GM15510 (cell line): ENCODE measurements around the gene ZNF778.

ENCODE experiments used
- POLR2A ChIP-seq: IDR thresholded peaks from 3 replicates; pipeline ENCODE4 v1.6.1; 2011; ENCODE audit warnings: borderline replicate concordance; ENCODE audit not compliant: insufficient read length; ENCODE audit errors: extremely low read depth

The ZNF778 gene

DNA sequence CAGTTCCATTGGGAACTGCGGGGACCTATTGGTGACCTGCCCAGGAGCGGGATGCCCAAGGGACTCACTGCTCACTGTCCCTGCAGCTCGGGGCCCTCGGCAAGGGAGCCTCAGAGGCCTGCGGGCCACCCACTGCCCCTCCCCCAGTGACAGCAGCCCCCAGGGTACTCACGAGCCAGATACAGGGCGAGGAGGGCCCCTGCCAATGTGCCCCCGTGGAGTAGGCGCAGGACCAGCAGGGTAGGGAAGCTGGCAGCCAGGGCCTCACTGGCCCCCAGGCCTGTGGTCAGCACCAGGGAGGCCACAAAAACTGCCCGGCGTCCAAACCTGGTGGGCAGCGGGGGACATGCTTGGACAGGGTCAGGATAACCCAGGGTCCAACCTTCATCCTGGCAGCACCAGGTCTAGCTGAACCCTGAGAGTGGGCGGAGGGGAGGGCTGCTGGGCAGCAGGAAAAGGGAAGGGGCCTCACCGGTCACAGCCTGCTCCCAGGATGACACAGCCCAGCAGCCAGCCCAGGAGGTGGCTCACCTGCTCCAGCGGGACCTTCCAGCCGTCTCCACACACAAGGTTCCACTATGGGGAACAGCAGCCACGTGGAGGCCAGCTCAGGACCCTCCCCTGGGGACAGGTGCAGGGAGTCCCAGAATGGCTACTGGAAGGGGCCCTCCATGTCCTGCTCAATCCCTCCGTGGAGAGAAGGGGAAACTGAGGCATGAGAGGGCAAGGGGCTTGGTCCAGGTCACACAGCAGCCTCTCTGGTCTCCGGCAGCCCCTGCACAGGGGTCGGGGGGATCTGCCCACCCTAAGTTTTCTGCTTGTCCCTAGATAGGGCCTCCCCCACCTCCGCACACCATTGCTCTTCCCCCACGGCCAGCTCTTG lies 18.0 kb upstream of the ZNF778 start:
- no peak for TF ChIP-seq POLR2A

GRCh38 chr16:89200124-89200849 lies 17.2 kb upstream of the ZNF778 start, which contains the start of gene SLC22A31:
TSS of gene SLC22A31 (minus strand) at chr16:89200537. CDS start at chr16:89200501, 36 bp downstream.
- TF ChIP-seq POLR2A: no peak

GRCh38 chr16:89200850-89201411 lies 16.6 kb upstream of the ZNF778 start:
- no peak for TF ChIP-seq POLR2A

GRCh38 chr16:89201439-89202377 lies 15.8 kb upstream of the ZNF778 start:
- no peak for TF ChIP-seq POLR2A

DNA sequence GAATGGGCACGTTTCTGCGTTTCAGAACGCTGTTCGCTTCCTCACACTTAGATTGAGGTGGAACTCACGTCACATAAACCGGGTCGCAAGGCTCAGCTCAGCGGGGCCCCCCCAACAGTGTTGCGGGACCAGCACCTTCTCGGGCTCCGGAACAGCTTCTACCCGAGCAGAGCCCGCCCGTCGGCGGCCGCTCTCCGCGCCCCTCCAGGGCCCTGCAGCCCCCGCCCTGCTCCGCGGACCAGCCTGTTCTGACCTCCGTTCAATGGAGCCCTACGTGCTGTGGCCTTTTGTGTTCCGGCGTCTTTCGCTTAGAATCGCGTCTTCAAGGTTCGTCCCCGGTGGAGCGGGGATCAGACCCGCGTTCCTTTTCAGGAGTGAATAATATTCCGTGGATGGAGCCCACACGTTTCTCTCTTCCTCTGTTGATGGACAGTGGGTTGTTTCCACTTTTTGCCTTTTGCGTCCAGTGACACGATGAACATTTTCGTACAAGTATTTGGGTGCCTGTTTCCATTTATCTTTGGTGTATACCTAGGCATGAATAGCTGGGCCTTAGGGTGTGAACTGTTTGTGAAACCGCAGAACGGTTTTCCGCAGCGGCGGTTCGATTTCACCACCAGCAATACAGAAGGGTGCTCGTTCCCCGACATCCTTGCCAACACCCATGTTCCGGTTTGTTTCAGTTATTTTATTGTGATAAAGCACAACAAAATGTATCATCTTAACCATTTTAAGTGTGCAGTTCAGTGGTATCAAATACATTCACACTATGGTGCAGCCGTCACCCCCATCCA lies 14.9 kb upstream of the ZNF778 start:
- no peak for TF ChIP-seq POLR2A

GRCh38 chr16:89207993-89208392 lies 9.5 kb upstream of the ZNF778 start:
- TF ChIP-seq POLR2A: no peak

GRCh38 chr16:89209522-89210044 lies 7.9 kb upstream of the ZNF778 start:
- no peak for TF ChIP-seq POLR2A

DNA sequence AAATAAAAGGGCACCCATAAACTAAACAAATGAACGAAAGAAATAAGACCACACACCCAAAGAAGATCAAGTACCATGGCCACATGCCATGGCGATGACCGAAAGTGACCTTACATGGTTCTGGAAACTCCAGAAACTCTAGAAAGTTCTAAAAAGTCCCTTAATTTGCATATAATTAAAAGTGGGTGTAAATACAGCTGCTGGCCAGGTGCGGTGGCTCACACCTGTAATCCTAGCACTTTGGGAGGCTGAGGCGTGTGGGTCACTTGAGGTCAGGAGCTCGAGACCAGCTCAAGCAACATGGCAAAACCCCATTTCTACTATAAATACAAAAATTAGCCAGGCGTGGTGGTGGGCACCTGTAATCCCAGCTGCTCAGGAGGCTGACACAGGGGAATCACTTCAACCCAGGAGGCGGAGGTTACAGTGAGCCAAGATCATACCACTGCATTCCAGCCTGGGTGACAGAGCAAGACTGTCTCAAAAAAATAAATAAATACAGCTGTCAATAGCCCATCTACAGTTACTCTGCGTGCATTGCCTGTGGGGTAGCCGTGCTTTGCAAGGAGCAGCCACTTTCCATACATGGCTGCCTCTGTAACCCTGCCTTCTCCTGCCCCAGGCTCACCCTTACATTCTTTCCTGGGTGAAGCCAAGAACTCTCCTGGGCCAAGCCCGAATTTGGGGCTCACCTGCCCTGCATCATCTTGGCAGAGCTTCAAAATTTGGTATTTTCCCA lies 7.2 kb upstream of the ZNF778 start:
- TF ChIP-seq POLR2A: no peak

DNA sequence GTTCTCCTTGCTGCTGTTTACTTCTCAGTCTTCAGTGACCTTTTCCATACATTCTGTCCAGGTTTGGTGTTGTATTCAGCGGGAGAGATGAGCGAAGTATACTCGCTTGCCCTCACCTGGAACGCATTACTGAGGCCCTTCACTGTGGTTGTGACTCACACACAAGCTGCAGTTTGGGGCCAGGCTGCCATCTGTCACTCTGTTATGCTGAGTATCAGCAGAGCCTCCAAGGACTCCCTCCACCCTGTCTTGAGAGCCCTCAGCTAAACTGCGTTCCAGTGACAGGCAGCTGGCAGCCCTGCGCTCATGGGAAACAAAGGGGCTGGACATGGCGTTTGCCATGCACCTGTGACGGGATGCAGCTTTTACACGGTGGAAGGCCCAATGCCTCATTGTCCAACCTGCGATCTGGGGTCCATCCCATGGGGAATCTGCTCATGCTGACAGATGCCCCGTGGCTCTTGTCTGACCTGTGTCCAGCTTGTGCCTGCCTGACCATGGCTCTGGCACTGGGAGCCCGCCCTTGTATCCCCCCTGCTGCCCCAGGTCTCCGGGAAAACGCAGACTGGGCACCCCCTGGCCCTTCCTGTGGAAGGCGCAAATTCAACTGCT lies 6.5 kb upstream of the ZNF778 start:
- TF ChIP-seq POLR2A: no peak

GRCh38 chr16:89216315-89217137 lies 977 bp upstream of the ZNF778 start:
- no peak for TF ChIP-seq POLR2A

GRCh38 chr16:89217138-89217387 lies 440 bp upstream of the ZNF778 start:
- no peak for TF ChIP-seq POLR2A

DNA sequence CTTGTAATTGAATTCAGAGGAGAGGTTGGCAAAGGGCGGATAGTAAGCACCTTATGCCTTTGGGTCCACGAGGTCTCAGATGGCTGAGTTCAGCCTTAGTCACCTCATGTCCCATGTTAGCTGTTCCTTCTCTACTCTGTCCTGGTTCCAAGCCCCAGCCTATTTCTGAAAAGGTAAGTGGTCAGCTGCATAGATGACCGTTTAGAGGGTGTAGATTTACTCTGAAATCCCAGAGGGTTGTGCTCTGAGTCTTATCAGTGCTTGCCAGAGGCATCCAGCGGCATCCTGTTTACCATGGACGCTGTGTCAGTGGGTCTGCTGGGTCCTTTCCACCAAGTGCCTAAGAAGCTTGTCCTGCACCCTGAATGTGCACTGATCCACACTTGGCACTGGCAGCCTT lies 1.9 kb downstream of the ZNF778 start:
- no peak for TF ChIP-seq POLR2A
